H1 (cell line): ENCODE results near the gene ARHGEF7. TPM values are rescaled to one million over a fixed set of nuclear protein-coding genes. Genes with fewer than 3 reads are reported as not detected.

ENCODE experiments used
- CTCF ChIA-PET: fragments of 300-600 bp; sonication (Branson Sonifier 250); formaldehyde crosslinking; loops from one replicate; lab custom pipeline; 2021; ENCODE audit not compliant: partially characterized antibody; lab: Charles Lee
- POLR2A ChIA-PET: fragments of 300-600 bp; sonication (Branson Sonifier 250); formaldehyde crosslinking; loops from one replicate; lab custom pipeline; 2021; ENCODE audit warnings: inconsistent platforms; ENCODE audit not compliant: partially characterized antibody; lab: Charles Lee
- DNase-seq, 2 experiments: peaks; one replicate each; pipeline versions ENCODE4 v3.0.0 to v3.0.0-alpha.2; 2010 to 2022; ENCODE audit warnings: low spot score in 2 of 2, low read depth in 1 of 2, mixed read lengths in 1 of 2
- FAIRE-seq: peaks from 2 replicates; lab custom pipeline; 2011; peaks lifted over from hg19 to GRCh38; lab: Jason Lieb, UNC
- H2AFZ ChIP-seq: 2 replicates; pipeline ENCODE4 v1.8.1; 2012; ENCODE audit warnings: low read length, inconsistent platforms
- H2AK5ac ChIP-seq: 2 replicates; pipeline ENCODE4 v1.6.1; 2013; ENCODE audit warnings: low read depth, low read length
- H2BK120ac ChIP-seq: replicated peaks from 2 replicates; pipeline ENCODE3; 2013; ENCODE audit warnings: low read depth, low read length, inconsistent platforms
- H2BK12ac ChIP-seq: 2 replicates; pipeline ENCODE4 v1.6.1; 2013; ENCODE audit warnings: low read depth, low read length
- H2BK15ac ChIP-seq: 2 replicates; pipeline ENCODE4 v1.6.1; 2013; ENCODE audit warnings: low read length
- H2BK20ac ChIP-seq: 2 replicates; pipeline ENCODE4 v1.6.1; 2013; ENCODE audit warnings: low read length
- H2BK5ac ChIP-seq: 2 replicates; pipeline ENCODE4 v1.6.1; 2013; ENCODE audit warnings: low read depth, low read length
- H3K14ac ChIP-seq: 2 replicates; pipeline ENCODE4 v1.6.1; 2013; ENCODE audit warnings: inconsistent platforms; ENCODE audit not compliant: insufficient read length
- H3K18ac ChIP-seq: 2 replicates; pipeline ENCODE4 v1.6.1; 2013; ENCODE audit warnings: low read length; ENCODE audit errors: extremely low read depth
- H3K23ac ChIP-seq: 2 replicates; pipeline ENCODE4 v1.6.1; 2013; ENCODE audit warnings: inconsistent platforms; ENCODE audit not compliant: insufficient read length
- H3K23me2 ChIP-seq: 2 replicates; pipeline ENCODE4 v1.6.1; 2013; ENCODE audit warnings: low read depth, low read length
- H3K27ac ChIP-seq: 2 replicates; pipeline ENCODE4 v1.6.1; 2011; ENCODE audit warnings: low read depth, low read length, inconsistent platforms
- H3K27me3 ChIP-seq, 4 experiments: replicated peaks in 1 of 4; 1 replicate in 1 of 4; 2 replicates in 3 of 4; pipeline versions ENCODE4 v1.6.1 to v1.8.1; 2011 to 2013; ENCODE audit warnings: low read length in 3 of 4, mild to moderate bottlenecking in 3 of 4, inconsistent platforms in 2 of 4, mixed read lengths in 2 of 4, moderate library complexity in 1 of 4; ENCODE audit not compliant: control insufficient read depth in 3 of 4, insufficient read depth in 3 of 4; ENCODE audit errors: extremely low read depth in 1 of 4
- H3K36me3 ChIP-seq, 4 experiments: 2 replicates each; pipeline versions ENCODE4 v1.6.1 to v1.8.1; 2011 to 2013; ENCODE audit warnings: mild to moderate bottlenecking in 4 of 4, low read length in 3 of 4, moderate library complexity in 2 of 4, control low read depth in 1 of 4, inconsistent platforms in 1 of 4; ENCODE audit not compliant: insufficient read depth in 4 of 4, control insufficient read depth in 2 of 4
- H3K4ac ChIP-seq: replicated peaks from 2 replicates; pipeline ENCODE3; 2013; ENCODE audit warnings: low read length, low read depth, mixed read lengths, inconsistent platforms; ENCODE audit not compliant: insufficient read length
- H3K4me1 ChIP-seq, 4 experiments: replicated peaks in 1 of 4; 1 replicate in 1 of 4; 2 replicates in 3 of 4; pipeline versions ENCODE4 v1.6.1 to v1.8.1; 2011 to 2013; ENCODE audit warnings: low read length in 3 of 4, inconsistent platforms in 2 of 4, mixed read lengths in 1 of 4; ENCODE audit not compliant: insufficient read depth in 4 of 4, control insufficient read depth in 3 of 4
- H3K4me2 ChIP-seq, 2 experiments: 2 replicates each; pipeline versions ENCODE4 v1.6.1 to v1.8.1; 2011 to 2013; ENCODE audit warnings: low read depth in 2 of 2, low read length in 2 of 2, control low read depth in 1 of 2, inconsistent platforms in 1 of 2, mild to moderate bottlenecking in 1 of 2; ENCODE audit not compliant: insufficient read depth in 1 of 2
- H3K4me3 ChIP-seq, 4 experiments: fragments of 200-600, 300-600 bp in 1 of 4; sonication (generic), shearing (Covaris generic), sonication (Bioruptor Twin) in 1 of 4; 2 replicates each; pipeline versions ENCODE4 v1.5.1 to v1.8.1; 2011 to 2016; ENCODE audit warnings: low read length in 4 of 4, low read depth in 3 of 4, control low read depth in 2 of 4, inconsistent platforms in 2 of 4, mild to moderate bottlenecking in 2 of 4, mixed read lengths in 1 of 4, moderate library complexity in 1 of 4; ENCODE audit not compliant: insufficient read depth in 2 of 4; ENCODE audit errors: extremely low read depth in 1 of 4
- H3K56ac ChIP-seq: replicated peaks from 2 replicates; pipeline ENCODE3; 2013; ENCODE audit warnings: low read depth, mild to moderate bottlenecking, mixed read lengths, low read length, inconsistent platforms; ENCODE audit not compliant: insufficient read length
- H3K79me1 ChIP-seq: 2 replicates; pipeline ENCODE4 v1.6.1; 2013; ENCODE audit warnings: low read depth, low read length, control low read depth
- H3K79me2 ChIP-seq, 2 experiments: 2 replicates each; pipeline versions ENCODE4 v1.6.1 to v1.8.1; 2012 to 2013; ENCODE audit warnings: low read length in 2 of 2, mild to moderate bottlenecking in 2 of 2, inconsistent platforms in 1 of 2; ENCODE audit not compliant: insufficient read depth in 2 of 2, control insufficient read depth in 1 of 2
- H3K9ac ChIP-seq, 4 experiments: replicated peaks in 1 of 4; 1 replicate in 1 of 4; 2 replicates in 3 of 4; pipeline versions ENCODE4 v1.6.1 to v1.8.1; 2011 to 2013; ENCODE audit warnings: low read depth in 3 of 4, low read length in 3 of 4, control low read depth in 2 of 4, mild to moderate bottlenecking in 2 of 4, moderate library complexity in 2 of 4, inconsistent platforms in 1 of 4; ENCODE audit errors: extremely low read depth in 1 of 4
- H3K9me3 ChIP-seq, 2 experiments: 2 replicates each; pipeline versions ENCODE4 v1.6.1 to v1.8.1; 2012 to 2013; ENCODE audit warnings: mild to moderate bottlenecking in 2 of 2, moderate library complexity in 2 of 2, control low read depth in 1 of 2, inconsistent platforms in 1 of 2, low read depth in 1 of 2, low read length in 1 of 2, mixed read lengths in 1 of 2; ENCODE audit not compliant: insufficient read depth in 2 of 2
- H4K20me1 ChIP-seq, 2 experiments: replicated peaks in 1 of 2; 2 replicates each; pipeline versions ENCODE3 to v1.8.1; 2011 to 2013; ENCODE audit warnings: inconsistent platforms in 2 of 2, low read length in 2 of 2, mild to moderate bottlenecking in 1 of 2; ENCODE audit not compliant: insufficient read depth in 2 of 2, control insufficient read depth in 1 of 2
- H4K5ac ChIP-seq: 2 replicates; pipeline ENCODE4 v1.6.1; 2013; ENCODE audit warnings: low read length, low read depth, mixed read lengths, inconsistent platforms; ENCODE audit not compliant: insufficient read length
- H4K8ac ChIP-seq: 2 replicates; pipeline ENCODE4 v1.8.0; 2013; ENCODE audit warnings: mild to moderate bottlenecking, moderate library complexity, low read length, inconsistent platforms; ENCODE audit not compliant: insufficient read depth; ENCODE audit errors: extremely low read depth
- H4K91ac ChIP-seq: replicated peaks from 2 replicates; pipeline ENCODE3; 2013; ENCODE audit warnings: low read length, mixed read lengths, inconsistent platforms; ENCODE audit not compliant: insufficient read length
- BCL11A ChIP-seq, 2 experiments: IDR thresholded peaks; one replicate each; pipeline ENCODE4 v1.6.1; 2011; ENCODE audit warnings: low read depth in 2 of 2, low read length in 2 of 2, mild to moderate bottlenecking in 2 of 2
- CREB1 ChIP-seq: IDR thresholded peaks from 2 replicates; pipeline ENCODE4 v1.6.1; 2012; ENCODE audit warnings: inconsistent platforms
- CTCF ChIP-seq, 3 experiments: IDR thresholded peaks; 1 replicate in 2 of 3; 2 replicates in 1 of 3; pipeline versions ENCODE4 v1.5.1 to v1.6.1; 2011; ENCODE audit warnings: low read length in 3 of 3, mild to moderate bottlenecking in 3 of 3, inconsistent platforms in 2 of 3, low read depth in 1 of 3, moderate library complexity in 1 of 3; ENCODE audit not compliant: insufficient read depth in 1 of 3; ENCODE audit errors: control extremely low read depth in 1 of 3
- HDAC2 ChIP-seq, 2 experiments: fragments of 300-600 bp in 1 of 2; sonication (generic) in 1 of 2; IDR thresholded peaks; 2 replicates each; pipeline ENCODE4 v1.6.1; 2011 to 2012; ENCODE audit warnings: low read depth in 2 of 2, low read length in 2 of 2, mild to moderate bottlenecking in 2 of 2, moderate library complexity in 2 of 2, borderline replicate concordance in 1 of 2, inconsistent platforms in 1 of 2
- KDM4A ChIP-seq: IDR thresholded peaks from one replicate; pipeline ENCODE4 v1.7.1; 2012; ENCODE audit warnings: low read depth, mild to moderate bottlenecking, moderate library complexity, low read length, inconsistent platforms; ENCODE audit not compliant: severe bottlenecking
- KDM5A ChIP-seq: fragments of 200-600 bp; IDR thresholded peaks from 2 replicates; pipeline ENCODE4 v1.7.1; 2012; ENCODE audit warnings: mild to moderate bottlenecking, low read length, inconsistent platforms, mixed read lengths
- MAFK ChIP-seq: IDR thresholded peaks from 2 replicates; pipeline ENCODE4 v1.6.1; 2012; ENCODE audit warnings: low read depth, mild to moderate bottlenecking, improper control_type of control experiment, low read length
- NRF1 ChIP-seq: IDR thresholded peaks from 2 replicates; pipeline ENCODE4 v1.6.1; 2011; ENCODE audit warnings: mild to moderate bottlenecking, low read depth, low read length, improper control_type of control experiment
- POLR2AphosphoS5 ChIP-seq: IDR thresholded peaks from 2 replicates; pipeline ENCODE4 v1.6.1; 2011; ENCODE audit warnings: low read depth, low read length
- SP4 ChIP-seq: IDR thresholded peaks from 2 replicates; pipeline ENCODE4 v1.6.1; 2012; ENCODE audit warnings: low read length, inconsistent platforms
- USF2 ChIP-seq: IDR thresholded peaks from 2 replicates; pipeline ENCODE4 v1.6.1; 2011; ENCODE audit warnings: low read length, improper control_type of control experiment
- WGBS, 2 experiments: shearing (Covaris generic) in 1 of 2; methylation state at CpG; one replicate each; pipeline versions ENCODE4 v1.1.6 to v1.1.7; 2013 to 2015; ENCODE audit warnings: low lambda C conversion rate in 2 of 2, mixed read lengths in 2 of 2, inconsistent platforms in 1 of 2, low coverage in 1 of 2, missing lambda C conversion rate in 1 of 2; ENCODE audit not compliant: insufficient replicate concordance in 2 of 2, insufficient coverage in 1 of 2, insufficient read length in 1 of 2; ENCODE audit errors: extremely low coverage in 1 of 2, missing lambda C conversion rate in 1 of 2; 5-methylcytosine and 5-hydroxymethylcytosine counted together
- polyA plus RNA-seq, 7 experiments: library from polyadenylated mRNA; depleted of rRNA in 3 of 7; stranded (reverse) in 5 of 7; unstranded in 2 of 7; fragments of >200 nt in 5 of 7; fragments of 200-250 nt in 2 of 7; gene quantifications; 1 replicate in 5 of 7; 2 replicates in 1 of 7; 4 replicates in 1 of 7; pipeline versions ENCODE4 v1.2.1 to v1.2.3, GENCODE V29; 2011 to 2013; ENCODE audit warnings: missing spikeins in 2 of 7, mixed read lengths in 2 of 7
- total RNA-seq: library from RNA; stranded (reverse); fragmentation: NEBNext Ultra II Directional; extraction: Animal tissue kit (Norgen Biotek cat#: 25700); gene quantifications from 2 replicates; pipeline ENCODE4 v1.2.1, GENCODE V29; 2021

The ARHGEF7 gene
- total and polyA plus RNA-seq, 2 of the 8 experiments (the other 6 are each of a cell fraction or from before 2014, with no cell fraction given): 26.2 to 56.5 TPM

GRCh38 chr13:111079375-111079774 lies 35.7 kb upstream of the ARHGEF7 start:
- H3K9ac ChIP-seq: no peak overlapping the region
- H3K4me2 ChIP-seq: no peak overlapping the region
- H3K27ac ChIP-seq: no peak overlapping the region
- H3K9me3 ChIP-seq: peaks cover 0 to 7% of the 10 kb centered on the region in 2 experiments; a peak in 3 of 4 replicates
- no peak overlapping the region for H3K56ac ChIP-seq
- H3K79me2 ChIP-seq: no peaks in the 10 kb centered on the region
- H3K4me1 ChIP-seq: no peaks in the 10 kb centered on the region; a peak in 2 of 7 replicates
- ChIA-PET POLR2A (interaction anchor here (0.6 kb wide), 1 partner anchor 164 kb away, joined by 4 read pairs; no protein-coding TSS in a partner anchor), CTCF (interaction anchor here (2.8 to 11.1 kb wide), 2 partner anchors 12 to 15 kb away, joined by 7 to 88 read pairs; no protein-coding TSS in a partner anchor)
- FAIRE-seq (no peak), DNase-seq (no peak)
- no peak overlapping the region for H4K5ac ChIP-seq
- no peak overlapping the region for H3K4me3 ChIP-seq
- H2BK20ac ChIP-seq: no peak overlapping the region
- H4K20me1 ChIP-seq: no peaks in the 10 kb centered on the region
- H3K14ac ChIP-seq: no peak overlapping the region
- H3K18ac ChIP-seq: no peak overlapping the region
- H3K79me1 ChIP-seq: no peaks in the 10 kb centered on the region
- WGBS, 2 experiments: 78% methylated on average over 5 of the region's 12 CpGs; no CpG with 5 or more reads in 1 of the 2 experiments
- no peak overlapping the region for H4K8ac ChIP-seq
- H3K36me3 ChIP-seq: no peaks in the 10 kb centered on the region
- H3K23ac ChIP-seq: no peak overlapping the region
- no peak overlapping the region for H2BK12ac ChIP-seq
- H2BK120ac ChIP-seq: no peak overlapping the region
- H2AK5ac ChIP-seq: no peak overlapping the region
- no peaks in the 10 kb centered on the region for H3K27me3 ChIP-seq
- H2BK15ac ChIP-seq: no peak overlapping the region
- H3K23me2 ChIP-seq: no peaks in the 10 kb centered on the region
- H2AFZ ChIP-seq: no peak overlapping the region
- no peak overlapping the region for H4K91ac ChIP-seq
- no peak overlapping the region for H2BK5ac ChIP-seq
- H3K4ac ChIP-seq: no peak overlapping the region
- TF ChIP-seq KDM5A: no peak
- no peak for TF ChIP-seq MAFK
- TF ChIP-seq CREB1: no peak
- no peak for TF ChIP-seq KDM4A
- no peak for TF ChIP-seq SP4
- TF ChIP-seq USF2: no peak
- TF ChIP-seq NRF1: no peak
- no peak for TF ChIP-seq POLR2AphosphoS5
- TF ChIP-seq CTCF (IDR thresholded peaks at IDR 0.05; ENCODE audit: control extremely low read depth in 1 of 3, insufficient read depth in 1 of 3, low read depth in 1 of 3, low read length in 3 of 3): no peak
- TF ChIP-seq HDAC2 (IDR thresholded peaks at IDR 0.05; ENCODE audit: borderline replicate concordance in 1 of 2, low read depth in 2 of 2, low read length in 2 of 2): no peak
- no peak for TF ChIP-seq BCL11A (IDR thresholded peaks at IDR 0.05; ENCODE audit: low read depth in 2 of 2, low read length in 2 of 2)
